K562 (cell line): ENCODE results near the gene RPL18A. TPM values are rescaled to one million over a fixed set of nuclear protein-coding genes. Genes with fewer than 3 reads are reported as not detected.

ENCODE experiments used
- ATAC-seq: fragments of 200-7000 bp; cut with Tn5 transposase; 3 replicates; pipeline ENCODE4 v1.9.1; 2020; ENCODE audit warnings: moderate library complexity
- BruUV-seq: library from RNA; stranded (reverse); fragments of 400-500 nt; replicated peaks from 2 replicates; lab custom pipeline; 2021; lab: Mats Ljungman, UMichigan
- CTCF ChIA-PET: fragments of 300-600 bp; formaldehyde crosslinking; extraction: SDS; loops from one replicate; lab custom pipeline; 2021; ENCODE audit warnings: low intra/inter-chr PET ratio; lab: Yijun Ruan, JAX
- POLR2A ChIA-PET: fragments of 300-600, 350-650 bp; sonication (Branson Sonifier 250); formaldehyde crosslinking; extraction: SDS; loops from one replicate; lab custom pipeline; 2021; ENCODE audit warnings: antibody characterized with exemption, inconsistent platforms; lab: Yijun Ruan, JAX
- DNase-seq, 4 experiments: peaks; one replicate each; pipeline versions ENCODE4 v3.0.0 to v3.0.0-alpha.2; 2011 to 2018; ENCODE audit warnings: low spot score in 3 of 4, mixed read lengths in 3 of 4; ENCODE audit errors: extremely low read depth in 1 of 4
- FAIRE-seq: peaks from 2 replicates; lab custom pipeline; 2011; peaks lifted over from hg19 to GRCh38; lab: Jason Lieb, UNC
- H2AFZ ChIP-seq: 2 replicates; pipeline ENCODE4 v1.6.0; 2011; ENCODE audit warnings: low read depth, low read length, control low read depth, inconsistent platforms
- H3K27ac ChIP-seq: fragments of 200-600 bp; 3 replicates; pipeline ENCODE4 v1.8.0; 2011; ENCODE audit warnings: low read depth, mild to moderate bottlenecking, control low read depth, inconsistent platforms, low read length, moderate library complexity, mixed read lengths; ENCODE audit errors: extremely low read depth
- H3K27me3 ChIP-seq, 2 experiments: fragments of 300-600 bp in 1 of 2; 2 replicates in 1 of 2; 3 replicates in 1 of 2; pipeline versions ENCODE4 v1.6.0 to v1.8.0; 2011; ENCODE audit warnings: inconsistent platforms in 2 of 2, low read length in 2 of 2, mild to moderate bottlenecking in 1 of 2, mixed read lengths in 1 of 2, moderate library complexity in 1 of 2; ENCODE audit not compliant: control insufficient read depth in 2 of 2, insufficient read depth in 2 of 2
- H3K36me3 ChIP-seq: fragments of 300-600 bp; 3 replicates; pipeline ENCODE4 v1.8.0; 2011; ENCODE audit warnings: mild to moderate bottlenecking, low read length, inconsistent platforms; ENCODE audit not compliant: control insufficient read depth, insufficient read depth
- H3K4me1 ChIP-seq, 2 experiments: fragments of 200-600 bp in 1 of 2; replicated peaks in 1 of 2; 2 replicates in 1 of 2; 3 replicates in 1 of 2; pipeline versions ENCODE4 v1.5.1 to v1.8.0; 2011; ENCODE audit warnings: inconsistent platforms in 2 of 2, low read length in 2 of 2, mild to moderate bottlenecking in 1 of 2, mixed read lengths in 1 of 2, moderate library complexity in 1 of 2; ENCODE audit not compliant: control insufficient read depth in 2 of 2, insufficient read depth in 2 of 2
- H3K4me2 ChIP-seq: 2 replicates; pipeline ENCODE4 v1.6.1; 2011; ENCODE audit warnings: low read length, control low read depth, inconsistent platforms, mixed read lengths; ENCODE audit not compliant: insufficient read depth
- H3K4me3 ChIP-seq: fragments of 200-600 bp; sonication (generic), shearing (Covaris generic); 2 replicates; pipeline ENCODE4 v1.5.1; 2016; ENCODE audit warnings: control low read depth, inconsistent platforms
- H3K79me2 ChIP-seq: fragments of 200-600 bp; 3 replicates; pipeline ENCODE4 v1.8.0; 2011; ENCODE audit warnings: low read length, inconsistent platforms; ENCODE audit not compliant: control insufficient read depth, insufficient read depth
- H3K9ac ChIP-seq, 2 experiments: 2 replicates each; pipeline versions ENCODE4 v1.6.0 to v1.6.1; 2011; ENCODE audit warnings: low read depth in 2 of 2, low read length in 2 of 2, control low read depth in 1 of 2, inconsistent platforms in 1 of 2, mild to moderate bottlenecking in 1 of 2, mixed read lengths in 1 of 2; ENCODE audit not compliant: insufficient read depth in 1 of 2
- H3K9me1 ChIP-seq: one replicate; pipeline ENCODE4 v1.6.0; 2011; ENCODE audit warnings: inconsistent platforms, mild to moderate bottlenecking, low read length, moderate library complexity; ENCODE audit not compliant: control insufficient read depth, insufficient read depth
- H3K9me3 ChIP-seq: replicated peaks from 2 replicates; pipeline ENCODE4 v1.5.1; 2011; ENCODE audit warnings: low read depth, low read length, inconsistent platforms; ENCODE audit not compliant: control insufficient read depth, insufficient read depth
- H4K20me1 ChIP-seq: replicated peaks from 2 replicates; pipeline ENCODE4 v1.6.1; 2011; ENCODE audit warnings: low read length, inconsistent platforms, mixed read lengths; ENCODE audit not compliant: control insufficient read depth, insufficient read depth
- EHMT2 ChIP-seq: fragments of 450-650 bp; IDR thresholded peaks from 2 replicates; pipeline ENCODE4 v1.6.1; 2018; ENCODE audit warnings: antibody characterized with exemption
- MIER1 ChIP-seq: fragments of 450-650 bp; IDR thresholded peaks from 2 replicates; pipeline ENCODE4 v1.6.1; 2016; ENCODE audit warnings: antibody characterized with exemption, mild to moderate bottlenecking, low read depth
- MTA3 ChIP-seq: fragments of 450-650 bp; formaldehyde crosslinking; IDR thresholded peaks from 2 replicates; pipeline ENCODE4 v1.6.1; 2017; ENCODE audit warnings: mild to moderate bottlenecking, borderline replicate concordance
- TEAD1 ChIP-seq, 2 experiments: fragments of 450-650 bp in 1 of 2; sonication (generic) in 1 of 2; formaldehyde crosslinking; IDR thresholded peaks; 2 replicates each; pipeline versions ENCODE4 v1.4.0 to v1.8.0; 2020 to 2022; ENCODE audit warnings: mild to moderate bottlenecking in 2 of 2, missing genetic modification reagents in 1 of 2
- U2AF1 ChIP-seq: fragments of 200-400 bp; formaldehyde crosslinking; optimal IDR thresholded peaks from 2 replicates; pipeline ENCODE3; 2017; ENCODE audit warnings: mild to moderate bottlenecking, low read depth, low read length, moderate library complexity
- ZBTB11 ChIP-seq, 3 experiments: fragments of 200-800 bp in 1 of 3; fragments of 250-450 bp in 1 of 3; fragments of 450-650 bp in 1 of 3; sonication (Bioruptor Pico) in 1 of 3; sonication (Bioruptor generic) in 1 of 3; formaldehyde crosslinking in 1 of 3; IDR thresholded peaks; 2 replicates each; pipeline versions ENCODE4 v1.6.1 to v1.8.0; 2016 to 2022; ENCODE audit warnings: mild to moderate bottlenecking in 2 of 3, missing genetic modification characterization in 2 of 3, missing compliant biosample characterization in 1 of 3, moderate library complexity in 1 of 3
- ZNF133 ChIP-seq: fragments of 250-450 bp; sonication (Bioruptor Pico); IDR thresholded peaks from 2 replicates; pipeline ENCODE4 v1.4.0; 2020; ENCODE audit warnings: mild to moderate bottlenecking
- ZNF263 ChIP-seq: sonication (generic); formaldehyde crosslinking; IDR thresholded peaks from 2 replicates; pipeline ENCODE4 v1.8.0; 2022; ENCODE audit warnings: mild to moderate bottlenecking, missing genetic modification reagents, borderline replicate concordance
- ZNF644 ChIP-seq: fragments of 200-800 bp; sonication (Bioruptor generic); IDR thresholded peaks from 2 replicates; pipeline ENCODE4 v1.6.1; 2016; ENCODE audit warnings: low read depth, missing genetic modification characterization, missing compliant biosample characterization
- WGBS: fragments of 100-300 bp; shearing (Covaris generic); methylation state at CpG from one replicate; pipeline ENCODE4 v1.1.6; 2016; ENCODE audit warnings: low coverage, mixed read lengths; ENCODE audit not compliant: insufficient coverage; ENCODE audit errors: missing lambda C conversion rate; 5-methylcytosine and 5-hydroxymethylcytosine counted together
- in situ Hi-C: fragments of 300-500 bp; cut with MboI; formaldehyde crosslinking; loops from 4 replicates; pipeline ENCODE4 v1.15.0; 2018; ENCODE audit warnings: inconsistent platforms, mixed read lengths
- intact Hi-C: fragments of 100-400 bp; cut with micrococcal nuclease; formaldehyde crosslinking; loops from 2 replicates; pipeline ENCODE4 v1.14.2; 2022
- polyA plus RNA-seq, 8 experiments: library from polyadenylated mRNA; depleted of rRNA in 4 of 8; stranded (reverse) in 5 of 8; unstranded in 3 of 8; fragments of >200 nt; fragmentation: Nextera tagmentation in 2 of 8; fragmentation: Illumina TruSeq in 1 of 8; extraction: Ambion mirVana in 2 of 8; extraction: Trizol in 1 of 8; gene quantifications; 2 replicates each; pipeline versions ENCODE4 v1.2.1 to v1.2.3, GENCODE V29; 2011 to 2014; ENCODE audit warnings: inconsistent platforms in 1 of 8, missing spikeins in 1 of 8
- total RNA-seq, 7 experiments: library from RNA; depleted of rRNA in 6 of 7; stranded (reverse); fragments of >200 nt in 6 of 7; fragmentation: Illumina TruSeq in 2 of 7; extraction: Trizol in 2 of 7; gene quantifications; 2 replicates each; pipeline versions ENCODE4 v1.2.1 to v1.2.3, GENCODE V29; 2011 to 2021; ENCODE audit warnings: low replicate concordance in 1 of 7

RPL18A gene
- total and polyA plus RNA-seq, 9 of the 15 experiments (the other 6 are each of a cell fraction or from before 2014, with no cell fraction given), result 626 to 2,882 (median 1,895) TPM

- TF ChIP-seq U2AF1, result no peak
- no peak for TF ChIP-seq ZNF133 (CRISPR knock-in tag)
- peaks cover 0 to 10% of the 10 kb centered on the region in 2 experiments; a peak in 2 of 5 replicates for H3K4me1 ChIP-seq
- ChIA-PET POLR2A (no interaction called here), CTCF (no interaction called here)
- no peak overlapping the region for H3K4me2 ChIP-seq
- H3K4me3 ChIP-seq, result no peak overlapping the region
- intact Hi-C loops, result no loop called here
- WGBS, result 2% methylated on average over 7 of the region's 7 CpGs
- H3K79me2 ChIP-seq, result no peaks in the 10 kb centered on the region
- FAIRE-seq, result no peak
- H3K9me3 ChIP-seq, result no peaks in the 10 kb centered on the region
- H3K27me3 ChIP-seq, result peaks cover 0 to 6% of the 10 kb centered on the region in 2 experiments; a peak in 3 of 5 replicates
- H4K20me1 ChIP-seq, result no peaks in the 10 kb centered on the region; the same call in 1 of the 2 replicates
- no peak for ATAC-seq
- in situ Hi-C loops, result no loop called here
- BruUV-seq, result no TSS peak
- no peaks in the 10 kb centered on the region for H3K9me1 ChIP-seq
- H3K27ac ChIP-seq, result no peak overlapping the region
- H3K36me3 ChIP-seq, result no peaks in the 10 kb centered on the region
- H2AFZ ChIP-seq, result no peak overlapping the region
- no peak for DNase-seq
- H3K9ac ChIP-seq, result no peak overlapping the region
These were observed 28.6 kb downstream of the RPL18A start for GRCh38 chr19:17888260-17888659.

DNA sequence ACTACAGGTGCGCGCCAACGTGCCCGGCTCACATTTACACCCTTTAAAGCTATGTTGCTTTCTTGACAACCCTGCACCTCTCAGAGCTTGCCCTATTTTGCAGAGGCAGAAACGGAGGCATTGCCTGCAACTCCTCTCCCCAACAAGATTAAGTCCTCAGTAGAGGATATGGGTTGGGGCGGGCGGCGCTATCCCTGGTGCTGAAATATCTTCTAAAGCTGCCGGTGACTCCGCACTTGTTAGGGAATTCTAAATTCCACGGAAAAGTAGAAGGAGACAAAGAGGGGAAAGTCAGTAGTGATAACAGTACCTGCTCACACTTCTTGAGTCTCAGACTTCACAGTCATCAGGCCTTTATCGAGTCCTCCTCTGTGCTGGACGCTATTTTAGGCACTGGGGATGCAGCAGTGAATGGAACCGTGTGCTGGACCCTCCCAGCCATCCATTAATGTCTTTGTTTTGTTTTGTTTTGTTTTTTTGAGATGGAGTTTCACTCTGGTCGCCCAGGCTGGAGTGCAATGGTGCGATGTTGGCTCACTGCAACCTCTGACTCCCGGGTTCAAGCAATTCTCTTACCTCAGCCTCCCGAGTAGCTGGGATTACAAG lies 30.0 kb downstream of the RPL18A start:
- CTCF ChIA-PET, result no interaction called here
- BruUV-seq, result no TSS peak
- no peak for TF ChIP-seq MTA3
- TF ChIP-seq ZBTB11 (CRISPR knock-in tag; IDR thresholded peaks at IDR 0.05), result peak in 1 of 3 experiments; percentile 62; a peak in 1 of 6 replicates
- TF ChIP-seq MIER1, result peak; percentile 99
- TF ChIP-seq EHMT2, result peak; percentile 99
- TF ChIP-seq ZNF263, result peak; percentile 45; the same call in 1 of the 2 replicates
- peak; percentile 64; the same call in 1 of the 2 replicates for TF ChIP-seq ZNF644
- 0 out of 4 replicates have a peak, but pooled peaks of 1 of the 2 experiments have one; percentile 31 for TF ChIP-seq TEAD1 (CRISPR knock-in tag; IDR thresholded peaks at IDR 0.05)

More for the DNA sequence above, 30.0 kb downstream of the RPL18A start:
- Histone ChIP-seq H3K9ac (no peak overlapping the region), H3K9me1 (no peaks in the 10 kb centered on the region), H3K9me3 (no peaks in the 10 kb centered on the region), H3K36me3 (no peaks in the 10 kb centered on the region), H3K27ac (no peak overlapping the region), H3K27me3 (peaks cover 0 to 11% of the 10 kb centered on the region in 2 experiments; a peak in 3 of 5 replicates), H2AFZ (no peak overlapping the region), H3K79me2 (no peaks in the 10 kb centered on the region), H3K4me2 (no peak overlapping the region), H3K4me1 (no peaks in the 10 kb centered on the region; a peak in 1 of 5 replicates), H4K20me1 (no peaks in the 10 kb centered on the region), H3K4me3 (no peak overlapping the region)
- DNase-seq (peak; percentile 39 to 71 (median 57)), FAIRE-seq (peak; percentile 70), ATAC-seq (peak; percentile 90)
- WGBS, result 4% methylated on average over 18 of the region's 18 CpGs
- in situ Hi-C loops, result no loop called here
- intact Hi-C loops, result no loop called here
- POLR2A ChIA-PET, result interaction anchor here (0.5 to 1.1 kb wide), 3 partner anchors 10 to 37 kb away, joined by 3 read pairs; no protein-coding TSS in a partner anchor
